H1 (cell line): Measurements from ENCODE around the gene PC. TPM values are rescaled to one million over a fixed set of nuclear protein-coding genes. Genes with fewer than 3 reads are reported as not detected.

ENCODE experiments used
- CTCF ChIA-PET: fragments of 300-600 bp; sonication (Branson Sonifier 250); formaldehyde crosslinking; loops from one replicate; lab custom pipeline; 2021; ENCODE audit not compliant: partially characterized antibody; lab: Charles Lee
- POLR2A ChIA-PET: fragments of 300-600 bp; sonication (Branson Sonifier 250); formaldehyde crosslinking; loops from one replicate; lab custom pipeline; 2021; ENCODE audit warnings: inconsistent platforms; ENCODE audit not compliant: partially characterized antibody; lab: Charles Lee
- DNase-seq, 2 experiments: peaks; one replicate each; pipeline versions ENCODE4 v3.0.0 to v3.0.0-alpha.2; 2010 to 2022; ENCODE audit warnings: low spot score in 2 of 2, low read depth in 1 of 2, mixed read lengths in 1 of 2
- FAIRE-seq: peaks from 2 replicates; lab custom pipeline; 2011; peaks lifted over from hg19 to GRCh38; lab: Jason Lieb, UNC
- H2AFZ ChIP-seq: 2 replicates; pipeline ENCODE4 v1.8.1; 2012; ENCODE audit warnings: low read length, inconsistent platforms
- H2AK5ac ChIP-seq: 2 replicates; pipeline ENCODE4 v1.6.1; 2013; ENCODE audit warnings: low read depth, low read length
- H2BK120ac ChIP-seq: replicated peaks from 2 replicates; pipeline ENCODE3; 2013; ENCODE audit warnings: low read depth, low read length, inconsistent platforms
- H2BK12ac ChIP-seq: 2 replicates; pipeline ENCODE4 v1.6.1; 2013; ENCODE audit warnings: low read depth, low read length
- H2BK15ac ChIP-seq: 2 replicates; pipeline ENCODE4 v1.6.1; 2013; ENCODE audit warnings: low read length
- H2BK20ac ChIP-seq: 2 replicates; pipeline ENCODE4 v1.6.1; 2013; ENCODE audit warnings: low read length
- H2BK5ac ChIP-seq: 2 replicates; pipeline ENCODE4 v1.6.1; 2013; ENCODE audit warnings: low read depth, low read length
- H3K14ac ChIP-seq: 2 replicates; pipeline ENCODE4 v1.6.1; 2013; ENCODE audit warnings: inconsistent platforms; ENCODE audit not compliant: insufficient read length
- H3K18ac ChIP-seq: 2 replicates; pipeline ENCODE4 v1.6.1; 2013; ENCODE audit warnings: low read length; ENCODE audit errors: extremely low read depth
- H3K23ac ChIP-seq: 2 replicates; pipeline ENCODE4 v1.6.1; 2013; ENCODE audit warnings: inconsistent platforms; ENCODE audit not compliant: insufficient read length
- H3K23me2 ChIP-seq: 2 replicates; pipeline ENCODE4 v1.6.1; 2013; ENCODE audit warnings: low read depth, low read length
- H3K27ac ChIP-seq: 2 replicates; pipeline ENCODE4 v1.6.1; 2011; ENCODE audit warnings: low read depth, low read length, inconsistent platforms
- H3K27me3 ChIP-seq, 4 experiments: replicated peaks in 1 of 4; 1 replicate in 1 of 4; 2 replicates in 3 of 4; pipeline versions ENCODE4 v1.6.1 to v1.8.1; 2011 to 2013; ENCODE audit warnings: low read length in 3 of 4, mild to moderate bottlenecking in 3 of 4, inconsistent platforms in 2 of 4, mixed read lengths in 2 of 4, moderate library complexity in 1 of 4; ENCODE audit not compliant: control insufficient read depth in 3 of 4, insufficient read depth in 3 of 4; ENCODE audit errors: extremely low read depth in 1 of 4
- H3K36me3 ChIP-seq, 4 experiments: 2 replicates each; pipeline versions ENCODE4 v1.6.1 to v1.8.1; 2011 to 2013; ENCODE audit warnings: mild to moderate bottlenecking in 4 of 4, low read length in 3 of 4, moderate library complexity in 2 of 4, control low read depth in 1 of 4, inconsistent platforms in 1 of 4; ENCODE audit not compliant: insufficient read depth in 4 of 4, control insufficient read depth in 2 of 4
- H3K4ac ChIP-seq: replicated peaks from 2 replicates; pipeline ENCODE3; 2013; ENCODE audit warnings: low read length, low read depth, mixed read lengths, inconsistent platforms; ENCODE audit not compliant: insufficient read length
- H3K4me1 ChIP-seq, 4 experiments: replicated peaks in 1 of 4; 1 replicate in 1 of 4; 2 replicates in 3 of 4; pipeline versions ENCODE4 v1.6.1 to v1.8.1; 2011 to 2013; ENCODE audit warnings: low read length in 3 of 4, inconsistent platforms in 2 of 4, mixed read lengths in 1 of 4; ENCODE audit not compliant: insufficient read depth in 4 of 4, control insufficient read depth in 3 of 4
- H3K4me2 ChIP-seq, 2 experiments: 2 replicates each; pipeline versions ENCODE4 v1.6.1 to v1.8.1; 2011 to 2013; ENCODE audit warnings: low read depth in 2 of 2, low read length in 2 of 2, control low read depth in 1 of 2, inconsistent platforms in 1 of 2, mild to moderate bottlenecking in 1 of 2; ENCODE audit not compliant: insufficient read depth in 1 of 2
- H3K4me3 ChIP-seq, 4 experiments: fragments of 200-600, 300-600 bp in 1 of 4; sonication (generic), shearing (Covaris generic), sonication (Bioruptor Twin) in 1 of 4; 2 replicates each; pipeline versions ENCODE4 v1.5.1 to v1.8.1; 2011 to 2016; ENCODE audit warnings: low read length in 4 of 4, low read depth in 3 of 4, control low read depth in 2 of 4, inconsistent platforms in 2 of 4, mild to moderate bottlenecking in 2 of 4, mixed read lengths in 1 of 4, moderate library complexity in 1 of 4; ENCODE audit not compliant: insufficient read depth in 2 of 4; ENCODE audit errors: extremely low read depth in 1 of 4
- H3K56ac ChIP-seq: replicated peaks from 2 replicates; pipeline ENCODE3; 2013; ENCODE audit warnings: low read depth, mild to moderate bottlenecking, mixed read lengths, low read length, inconsistent platforms; ENCODE audit not compliant: insufficient read length
- H3K79me1 ChIP-seq: 2 replicates; pipeline ENCODE4 v1.6.1; 2013; ENCODE audit warnings: low read depth, low read length, control low read depth
- H3K79me2 ChIP-seq, 2 experiments: 2 replicates each; pipeline versions ENCODE4 v1.6.1 to v1.8.1; 2012 to 2013; ENCODE audit warnings: low read length in 2 of 2, mild to moderate bottlenecking in 2 of 2, inconsistent platforms in 1 of 2; ENCODE audit not compliant: insufficient read depth in 2 of 2, control insufficient read depth in 1 of 2
- H3K9ac ChIP-seq, 4 experiments: replicated peaks in 1 of 4; 1 replicate in 1 of 4; 2 replicates in 3 of 4; pipeline versions ENCODE4 v1.6.1 to v1.8.1; 2011 to 2013; ENCODE audit warnings: low read depth in 3 of 4, low read length in 3 of 4, control low read depth in 2 of 4, mild to moderate bottlenecking in 2 of 4, moderate library complexity in 2 of 4, inconsistent platforms in 1 of 4; ENCODE audit errors: extremely low read depth in 1 of 4
- H3K9me3 ChIP-seq, 2 experiments: 2 replicates each; pipeline versions ENCODE4 v1.6.1 to v1.8.1; 2012 to 2013; ENCODE audit warnings: mild to moderate bottlenecking in 2 of 2, moderate library complexity in 2 of 2, control low read depth in 1 of 2, inconsistent platforms in 1 of 2, low read depth in 1 of 2, low read length in 1 of 2, mixed read lengths in 1 of 2; ENCODE audit not compliant: insufficient read depth in 2 of 2
- H4K20me1 ChIP-seq, 2 experiments: replicated peaks in 1 of 2; 2 replicates each; pipeline versions ENCODE3 to v1.8.1; 2011 to 2013; ENCODE audit warnings: inconsistent platforms in 2 of 2, low read length in 2 of 2, mild to moderate bottlenecking in 1 of 2; ENCODE audit not compliant: insufficient read depth in 2 of 2, control insufficient read depth in 1 of 2
- H4K5ac ChIP-seq: 2 replicates; pipeline ENCODE4 v1.6.1; 2013; ENCODE audit warnings: low read length, low read depth, mixed read lengths, inconsistent platforms; ENCODE audit not compliant: insufficient read length
- H4K8ac ChIP-seq: 2 replicates; pipeline ENCODE4 v1.8.0; 2013; ENCODE audit warnings: mild to moderate bottlenecking, moderate library complexity, low read length, inconsistent platforms; ENCODE audit not compliant: insufficient read depth; ENCODE audit errors: extremely low read depth
- H4K91ac ChIP-seq: replicated peaks from 2 replicates; pipeline ENCODE3; 2013; ENCODE audit warnings: low read length, mixed read lengths, inconsistent platforms; ENCODE audit not compliant: insufficient read length
- CEBPB ChIP-seq: IDR thresholded peaks from 2 replicates; pipeline ENCODE4 v1.6.1; 2012; ENCODE audit warnings: low read depth, low read length
- CHD1 ChIP-seq: IDR thresholded peaks from 2 replicates; pipeline ENCODE4 v1.6.1; 2012; ENCODE audit warnings: low read depth, low read length, improper control_type of control experiment
- EZH2 ChIP-seq: fragments of 200-600 bp; sonication (generic); IDR thresholded peaks from 2 replicates; pipeline ENCODE4 v1.7.1; 2012; ENCODE audit warnings: low read depth, mild to moderate bottlenecking, moderate library complexity, low read length, inconsistent platforms; ENCODE audit not compliant: severe bottlenecking
- HDAC6 ChIP-seq: IDR thresholded peaks from one replicate; pipeline ENCODE4 v1.7.1; 2012; ENCODE audit warnings: low read depth, mild to moderate bottlenecking, inconsistent platforms, low read length, moderate library complexity
- KDM5A ChIP-seq: fragments of 200-600 bp; IDR thresholded peaks from 2 replicates; pipeline ENCODE4 v1.7.1; 2012; ENCODE audit warnings: mild to moderate bottlenecking, low read length, inconsistent platforms, mixed read lengths
- POU5F1 ChIP-seq: IDR thresholded peaks from 2 replicates; pipeline ENCODE4 v1.6.1; 2011; ENCODE audit warnings: low read depth, mild to moderate bottlenecking, low read length, moderate library complexity
- RAD21 ChIP-seq, 2 experiments: IDR thresholded peaks in 1 of 2; conservative IDR thresholded peaks in 1 of 2; 2 replicates each; pipeline ENCODE4 v1.6.1; 2011; ENCODE audit warnings: low read depth in 2 of 2, low read length in 2 of 2, improper control_type of control experiment in 1 of 2, inconsistent platforms in 1 of 2, mild to moderate bottlenecking in 1 of 2, moderate library complexity in 1 of 2
- SP1 ChIP-seq: IDR thresholded peaks from 2 replicates; pipeline ENCODE4 v1.6.1; 2011; ENCODE audit warnings: low read depth, low read length
- SP4 ChIP-seq: IDR thresholded peaks from 2 replicates; pipeline ENCODE4 v1.6.1; 2012; ENCODE audit warnings: low read length, inconsistent platforms
- SUZ12 ChIP-seq: fragments of 200-600 bp; sonication (generic); IDR thresholded peaks from 2 replicates; pipeline ENCODE4 v1.6.1; 2012; ENCODE audit warnings: mild to moderate bottlenecking, inconsistent platforms, low read length, moderate library complexity, mixed read lengths
- TAF1 ChIP-seq: IDR thresholded peaks from 2 replicates; pipeline ENCODE4 v1.6.1; 2011; ENCODE audit warnings: mild to moderate bottlenecking, low read depth, low read length
- YY1 ChIP-seq: IDR thresholded peaks from 2 replicates; pipeline ENCODE4 v1.6.1; 2011; ENCODE audit warnings: low read depth, mild to moderate bottlenecking, low read length
- ZNF274 ChIP-seq: IDR thresholded peaks from 2 replicates; pipeline ENCODE4 v1.7.0; 2012; ENCODE audit warnings: low read length, borderline replicate concordance; ENCODE audit errors: extremely low read depth
- WGBS, 2 experiments: shearing (Covaris generic) in 1 of 2; methylation state at CpG; one replicate each; pipeline versions ENCODE4 v1.1.6 to v1.1.7; 2013 to 2015; ENCODE audit warnings: low lambda C conversion rate in 2 of 2, mixed read lengths in 2 of 2, inconsistent platforms in 1 of 2, low coverage in 1 of 2, missing lambda C conversion rate in 1 of 2; ENCODE audit not compliant: insufficient replicate concordance in 2 of 2, insufficient coverage in 1 of 2, insufficient read length in 1 of 2; ENCODE audit errors: extremely low coverage in 1 of 2, missing lambda C conversion rate in 1 of 2; 5-methylcytosine and 5-hydroxymethylcytosine counted together
- polyA plus RNA-seq, 7 experiments: library from polyadenylated mRNA; depleted of rRNA in 3 of 7; stranded (reverse) in 5 of 7; unstranded in 2 of 7; fragments of >200 nt in 5 of 7; fragments of 200-250 nt in 2 of 7; gene quantifications; 1 replicate in 5 of 7; 2 replicates in 1 of 7; 4 replicates in 1 of 7; pipeline versions ENCODE4 v1.2.1 to v1.2.3, GENCODE V29; 2011 to 2013; ENCODE audit warnings: missing spikeins in 2 of 7, mixed read lengths in 2 of 7
- total RNA-seq: library from RNA; stranded (reverse); fragmentation: NEBNext Ultra II Directional; extraction: Animal tissue kit (Norgen Biotek cat#: 25700); gene quantifications from 2 replicates; pipeline ENCODE4 v1.2.1, GENCODE V29; 2021
- TF ChIP-seq, protein P1 (sequence below): IDR thresholded peaks from 2 replicates; pipeline ENCODE4 v1.6.1; 2011; ENCODE audit warnings: low read depth, mild to moderate bottlenecking, low read length; ENCODE audit not compliant: insufficient read depth

PC gene
- total and polyA plus RNA-seq, 2 of the 8 experiments (the other 6 are each of a cell fraction or from before 2014, with no cell fraction given): 11.5 to 27.5 TPM

DNA sequence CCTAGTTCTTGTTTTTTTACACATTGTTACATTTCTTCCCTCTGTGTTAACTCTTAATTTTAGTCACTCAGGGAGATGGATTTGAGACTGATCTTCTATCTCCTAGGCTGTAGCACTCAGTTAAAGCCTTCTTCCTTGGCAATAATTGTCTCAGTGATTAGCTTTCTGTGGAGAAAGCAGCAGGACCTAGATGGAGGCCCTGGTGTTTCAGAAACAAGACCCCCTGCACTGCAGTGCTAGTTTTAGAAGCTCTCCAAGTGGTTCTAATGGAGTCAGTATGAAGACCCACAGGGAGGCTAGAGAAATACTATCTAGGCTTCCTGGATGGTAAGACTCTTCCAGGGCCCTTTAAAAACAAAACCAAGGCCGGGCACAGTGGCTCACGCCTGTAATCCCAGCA lies 4.1 kb upstream of the PC start:
- Histone ChIP-seq H2BK12ac (no peak overlapping the region), H4K5ac (no peak overlapping the region), H2BK5ac (no peak overlapping the region), H3K4me2 (no peak overlapping the region), H3K36me3 (no peaks in the 10 kb centered on the region), H3K56ac (no peak overlapping the region), H3K9me3 (no peaks in the 10 kb centered on the region), H3K9ac (no peak overlapping the region), H3K79me1 (no peaks in the 10 kb centered on the region), H2BK15ac (no peak overlapping the region), H2BK120ac (no peak overlapping the region), H3K14ac (no peak overlapping the region), H2BK20ac (no peak overlapping the region)
- TF ChIP-seq SP4: no peak
- no peak for TF ChIP-seq SUZ12
- TF ChIP-seq YY1: no peak
- no peak for TF ChIP-seq KDM5A
- TF ChIP-seq, protein P1, sequence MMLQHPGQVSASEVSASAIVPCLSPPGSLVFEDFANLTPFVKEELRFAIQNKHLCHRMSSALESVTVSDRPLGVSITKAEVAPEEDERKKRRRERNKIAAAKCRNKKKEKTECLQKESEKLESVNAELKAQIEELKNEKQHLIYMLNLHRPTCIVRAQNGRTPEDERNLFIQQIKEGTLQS: no peak
- no peak for TF ChIP-seq SP1
- TF ChIP-seq POU5F1: no peak
- TF ChIP-seq EZH2: no peak
- no peak for TF ChIP-seq CHD1
- no peak for TF ChIP-seq TAF1
- no peak for TF ChIP-seq CEBPB
- TF ChIP-seq RAD21 (IDR thresholded peaks at IDR 0.05 in 1 of 2, conservative IDR thresholded peaks at IDR 0.05 in 1 of 2; ENCODE audit: low read depth in 2 of 2, low read length in 2 of 2): no peak
- TF ChIP-seq HDAC6: no peak
- no peak for TF ChIP-seq ZNF274
- TF ChIP-seq, all 59 proteins: peak for 0
- no peaks in the 10 kb centered on the region for H4K20me1 ChIP-seq
- FAIRE-seq (no peak), DNase-seq (no peak)
- H3K27ac ChIP-seq: no peak overlapping the region
- no peak overlapping the region for H3K23ac ChIP-seq
- no peak overlapping the region for H4K91ac ChIP-seq
- no peak overlapping the region for H2AK5ac ChIP-seq
- H3K79me2 ChIP-seq: no peaks in the 10 kb centered on the region
- H3K4ac ChIP-seq: no peak overlapping the region
- H4K8ac ChIP-seq: no peak overlapping the region
- H3K4me3 ChIP-seq: no peak overlapping the region
- H3K27me3 ChIP-seq: peaks cover 0 to 6% (median 4%) of the 10 kb centered on the region in 4 experiments; a peak in 4 of 7 replicates
- H3K4me1 ChIP-seq: peaks cover 1 to 8% (median 4%) of the 10 kb centered on the region in 4 experiments; a peak in 6 of 7 replicates
- no peak overlapping the region for H3K18ac ChIP-seq
- no peak overlapping the region for H2AFZ ChIP-seq
- ChIA-PET CTCF (interaction anchor here (0.9 to 3.4 kb wide), 4 partner anchors 9 to 28 kb away, joined by 3 to 14 read pairs (median 4); partner anchors contain the start of gene C11orf86), POLR2A (interaction anchor here (1.1 kb wide), 1 partner anchor 59 kb away, joined by 4 read pairs; no protein-coding TSS in a partner anchor)
- peaks cover 5% of the 10 kb centered on the region for H3K23me2 ChIP-seq
- 86% methylated on average over 2 of the region's 2 CpGs; no CpG with 5 or more reads in 1 of the 2 experiments for WGBS, 2 experiments
